Brain microvascular endothelial cell (primary cell): ENCODE data around the gene TANC1.
A peak's percentile ranks its signal among the peaks of the same experiment; 100 is the strongest.

Source experiments
- DNase-seq: peaks from one replicate; pipeline ENCODE4 v3.0.0-alpha.2; 2020
- H3K27ac ChIP-seq: fragments of 250-450 bp; sonication (Bioruptor Pico); 2 replicates; pipeline ENCODE4 v1.5.1; 2020; ENCODE audit warnings: mild to moderate bottlenecking, moderate library complexity
- H3K27me3 ChIP-seq: fragments of 250-450 bp; sonication (Bioruptor Pico); replicated peaks from 2 replicates; pipeline ENCODE4 v1.5.1; 2020; ENCODE audit warnings: mild to moderate bottlenecking
- H3K36me3 ChIP-seq: fragments of 250-450 bp; sonication (Bioruptor Pico); replicated peaks from 2 replicates; pipeline ENCODE4 v1.5.1; 2020; ENCODE audit warnings: mild to moderate bottlenecking
- H3K4me3 ChIP-seq: 2 replicates; pipeline ENCODE4 v1.5.1; 2011; ENCODE audit warnings: low read depth, mild to moderate bottlenecking, control low read depth, low read length, moderate library complexity
- CTCF ChIP-seq: IDR thresholded peaks from 2 replicates; pipeline ENCODE4 v1.5.1; 2011; ENCODE audit warnings: low read depth, mild to moderate bottlenecking, moderate library complexity, low read length, control low read depth, inconsistent platforms; ENCODE audit errors: missing control alignments
- in situ Hi-C: cut with HindIII; loops from 2 replicates; pipeline ENCODE4 v1.10.0; 2017; ENCODE audit warnings: low sequenced_read_pairs, low pct_ligation_motif_present

The TANC1 gene

GRCh38 chr2:159262226-159262625 is 293.8 kb downstream of the TANC1 start:
- Histone ChIP-seq H3K36me3 (no peaks in the 10 kb centered on the region), H3K27ac (peak overlapping the region; percentile 23), H3K4me3 (no peak overlapping the region), H3K27me3 (no peaks in the 10 kb centered on the region)
- no peak for TF ChIP-seq CTCF
- peak; percentile 11 for DNase-seq
- in situ Hi-C loops: no loop called here

GRCh38 chr2:159262904-159263303 is 294.5 kb downstream of the TANC1 start:
- Histone ChIP-seq H3K4me3 (no peak overlapping the region), H3K27me3 (no peaks in the 10 kb centered on the region), H3K27ac (no peak overlapping the region), H3K36me3 (no peaks in the 10 kb centered on the region)
- TF ChIP-seq CTCF: no peak
- no peak for DNase-seq
- in situ Hi-C loops: no loop called here

GRCh38 chr2:159265171-159265576 is 296.7 kb downstream of the TANC1 start:
- in situ Hi-C loops: no loop called here
- H3K4me3 ChIP-seq: no peak overlapping the region
- no peaks in the 10 kb centered on the region for H3K36me3 ChIP-seq
- no peaks in the 10 kb centered on the region for H3K27me3 ChIP-seq
- DNase-seq: peak; percentile 51
- no peak overlapping the region for H3K27ac ChIP-seq
- no peak for TF ChIP-seq CTCF

- no peak for TF ChIP-seq CTCF
- in situ Hi-C loops: no loop called here
- Histone ChIP-seq H3K4me3 (no peak overlapping the region), H3K36me3 (no peaks in the 10 kb centered on the region), H3K27me3 (no peaks in the 10 kb centered on the region), H3K27ac (no peak overlapping the region)
- DNase-seq: no peak
Observed at GRCh38 chr2:159266554-159266953, 298.1 kb downstream of the TANC1 start.

- Histone ChIP-seq H3K27me3 (no peaks in the 10 kb centered on the region), H3K4me3 (no peak overlapping the region), H3K36me3 (no peaks in the 10 kb centered on the region), H3K27ac (no peak overlapping the region)
- in situ Hi-C loops: no loop called here
- DNase-seq: no peak
- TF ChIP-seq CTCF: no peak
Observed at GRCh38 chr2:159267921-159268320, 299.5 kb downstream of the TANC1 start.

GRCh38 chr2:159270744-159271379 is 302.4 kb downstream of the TANC1 start:
- no peak overlapping the region for H3K4me3 ChIP-seq
- in situ Hi-C loops: no loop called here
- H3K27me3 ChIP-seq: no peaks in the 10 kb centered on the region
- no peak for TF ChIP-seq CTCF
- H3K27ac ChIP-seq: no peak overlapping the region
- no peak for DNase-seq
- H3K36me3 ChIP-seq: no peaks in the 10 kb centered on the region
